K562 (cell line): ENCODE results near the gene ZDHHC20. TPM values are rescaled to one million over a fixed set of nuclear protein-coding genes. Genes with fewer than 3 reads are reported as not detected.

Source experiments
- ATAC-seq: fragments of 200-7000 bp; cut with Tn5 transposase; 3 replicates; pipeline ENCODE4 v1.9.1; 2020; ENCODE audit warnings: moderate library complexity
- BruUV-seq: library from RNA; stranded (reverse); fragments of 400-500 nt; replicated peaks from 2 replicates; lab custom pipeline; 2021; lab: Mats Ljungman, UMichigan
- CTCF ChIA-PET: fragments of 300-600 bp; formaldehyde crosslinking; extraction: SDS; loops from one replicate; lab custom pipeline; 2021; ENCODE audit warnings: low intra/inter-chr PET ratio; lab: Yijun Ruan, JAX
- POLR2A ChIA-PET: fragments of 300-600, 350-650 bp; sonication (Branson Sonifier 250); formaldehyde crosslinking; extraction: SDS; loops from one replicate; lab custom pipeline; 2021; ENCODE audit warnings: antibody characterized with exemption, inconsistent platforms; lab: Yijun Ruan, JAX
- DNase-seq, 4 experiments: peaks; one replicate each; pipeline versions ENCODE4 v3.0.0 to v3.0.0-alpha.2; 2011 to 2018; ENCODE audit warnings: low spot score in 3 of 4, mixed read lengths in 3 of 4; ENCODE audit errors: extremely low read depth in 1 of 4
- FAIRE-seq: peaks from 2 replicates; lab custom pipeline; 2011; peaks lifted over from hg19 to GRCh38; lab: Jason Lieb, UNC
- H2AFZ ChIP-seq: 2 replicates; pipeline ENCODE4 v1.6.0; 2011; ENCODE audit warnings: low read depth, low read length, control low read depth, inconsistent platforms
- H3K27ac ChIP-seq: fragments of 200-600 bp; 3 replicates; pipeline ENCODE4 v1.8.0; 2011; ENCODE audit warnings: low read depth, mild to moderate bottlenecking, control low read depth, inconsistent platforms, low read length, moderate library complexity, mixed read lengths; ENCODE audit errors: extremely low read depth
- H3K27me3 ChIP-seq, 2 experiments: fragments of 300-600 bp in 1 of 2; 2 replicates in 1 of 2; 3 replicates in 1 of 2; pipeline versions ENCODE4 v1.6.0 to v1.8.0; 2011; ENCODE audit warnings: inconsistent platforms in 2 of 2, low read length in 2 of 2, mild to moderate bottlenecking in 1 of 2, mixed read lengths in 1 of 2, moderate library complexity in 1 of 2; ENCODE audit not compliant: control insufficient read depth in 2 of 2, insufficient read depth in 2 of 2
- H3K36me3 ChIP-seq: fragments of 300-600 bp; 3 replicates; pipeline ENCODE4 v1.8.0; 2011; ENCODE audit warnings: mild to moderate bottlenecking, low read length, inconsistent platforms; ENCODE audit not compliant: control insufficient read depth, insufficient read depth
- H3K4me1 ChIP-seq, 2 experiments: fragments of 200-600 bp in 1 of 2; replicated peaks in 1 of 2; 2 replicates in 1 of 2; 3 replicates in 1 of 2; pipeline versions ENCODE4 v1.5.1 to v1.8.0; 2011; ENCODE audit warnings: inconsistent platforms in 2 of 2, low read length in 2 of 2, mild to moderate bottlenecking in 1 of 2, mixed read lengths in 1 of 2, moderate library complexity in 1 of 2; ENCODE audit not compliant: control insufficient read depth in 2 of 2, insufficient read depth in 2 of 2
- H3K4me2 ChIP-seq: 2 replicates; pipeline ENCODE4 v1.6.1; 2011; ENCODE audit warnings: low read length, control low read depth, inconsistent platforms, mixed read lengths; ENCODE audit not compliant: insufficient read depth
- H3K4me3 ChIP-seq: fragments of 200-600 bp; sonication (generic), shearing (Covaris generic); 2 replicates; pipeline ENCODE4 v1.5.1; 2016; ENCODE audit warnings: control low read depth, inconsistent platforms
- H3K79me2 ChIP-seq: fragments of 200-600 bp; 3 replicates; pipeline ENCODE4 v1.8.0; 2011; ENCODE audit warnings: low read length, inconsistent platforms; ENCODE audit not compliant: control insufficient read depth, insufficient read depth
- H3K9ac ChIP-seq, 2 experiments: 2 replicates each; pipeline versions ENCODE4 v1.6.0 to v1.6.1; 2011; ENCODE audit warnings: low read depth in 2 of 2, low read length in 2 of 2, control low read depth in 1 of 2, inconsistent platforms in 1 of 2, mild to moderate bottlenecking in 1 of 2, mixed read lengths in 1 of 2; ENCODE audit not compliant: insufficient read depth in 1 of 2
- H3K9me1 ChIP-seq: one replicate; pipeline ENCODE4 v1.6.0; 2011; ENCODE audit warnings: inconsistent platforms, mild to moderate bottlenecking, low read length, moderate library complexity; ENCODE audit not compliant: control insufficient read depth, insufficient read depth
- H3K9me3 ChIP-seq: replicated peaks from 2 replicates; pipeline ENCODE4 v1.5.1; 2011; ENCODE audit warnings: low read depth, low read length, inconsistent platforms; ENCODE audit not compliant: control insufficient read depth, insufficient read depth
- H4K20me1 ChIP-seq: replicated peaks from 2 replicates; pipeline ENCODE4 v1.6.1; 2011; ENCODE audit warnings: low read length, inconsistent platforms, mixed read lengths; ENCODE audit not compliant: control insufficient read depth, insufficient read depth
- ADNP ChIP-seq: fragments of 200-800 bp; sonication (Bioruptor generic); IDR thresholded peaks from 2 replicates; pipeline ENCODE4 v1.6.1; 2016; ENCODE audit warnings: missing genetic modification characterization, missing compliant biosample characterization
- CBX8 ChIP-seq: fragments of 200-600 bp; sonication (generic); IDR thresholded peaks from 2 replicates; pipeline ENCODE4 v1.6.1; 2012; ENCODE audit warnings: borderline replicate concordance, mixed run types, low read depth, mild to moderate bottlenecking, moderate library complexity, mixed read lengths, low read length, control low read depth, inconsistent platforms; ENCODE audit not compliant: poor library complexity, severe bottlenecking; ENCODE audit errors: extremely low read depth
- CCNT2 ChIP-seq: IDR thresholded peaks from 2 replicates; pipeline ENCODE4 v1.6.1; 2011; ENCODE audit warnings: borderline replicate concordance, low read depth, mild to moderate bottlenecking, moderate library complexity, mixed read lengths, low read length; ENCODE audit not compliant: insufficient read length; ENCODE audit errors: extremely low read depth
- CREB1 ChIP-seq, 2 experiments: sonication (generic) in 1 of 2; formaldehyde crosslinking in 1 of 2; IDR thresholded peaks; 2 replicates each; pipeline versions ENCODE4 v1.6.1 to v1.8.0; 2012 to 2022; ENCODE audit warnings: inconsistent platforms in 1 of 2, mild to moderate bottlenecking in 1 of 2, missing genetic modification reagents in 1 of 2, moderate library complexity in 1 of 2
- FOXA3 ChIP-seq, 2 experiments: fragments of 450-650 bp in 1 of 2; sonication (generic) in 1 of 2; formaldehyde crosslinking; IDR thresholded peaks in 1 of 2; conservative IDR thresholded peaks in 1 of 2; 2 replicates each; pipeline versions ENCODE4 v1.4.0 to v1.8.0; 2020 to 2022; ENCODE audit warnings: mild to moderate bottlenecking in 2 of 2, missing genetic modification reagents in 1 of 2
- MYC ChIP-seq, 2 experiments: fragments of 250-450 bp in 1 of 2; sonication (Bioruptor Pico) in 1 of 2; IDR thresholded peaks; 2 replicates each; pipeline versions ENCODE4 v1.5.1 to v1.6.1; 2012 to 2021; ENCODE audit warnings: low read depth in 2 of 2, borderline replicate concordance in 1 of 2, improper control_type of control experiment in 1 of 2, low read length in 1 of 2, mild to moderate bottlenecking in 1 of 2, moderate library complexity in 1 of 2
- PHF20 ChIP-seq: fragments of 450-650 bp; IDR thresholded peaks from 2 replicates; pipeline ENCODE4 v1.6.1; 2018; ENCODE audit not compliant: partially characterized antibody
- PHTF2 ChIP-seq: fragments of 250-450 bp; sonication (Bioruptor Pico); IDR thresholded peaks from 2 replicates; pipeline ENCODE4 v1.5.0; 2021; ENCODE audit warnings: mild to moderate bottlenecking
- RBM17 ChIP-seq: fragments of 200-400 bp; formaldehyde crosslinking; IDR thresholded peaks from 2 replicates; pipeline ENCODE4 v1.6.1; 2017; ENCODE audit warnings: low read depth, mild to moderate bottlenecking, low read length, borderline replicate concordance
- ZFX ChIP-seq: sonication (generic); formaldehyde crosslinking; IDR thresholded peaks from 2 replicates; pipeline ENCODE4 v1.8.0; 2022; ENCODE audit warnings: mild to moderate bottlenecking, missing genetic modification reagents, moderate library complexity
- ZNF133 ChIP-seq: fragments of 250-450 bp; sonication (Bioruptor Pico); IDR thresholded peaks from 2 replicates; pipeline ENCODE4 v1.4.0; 2020; ENCODE audit warnings: mild to moderate bottlenecking
- ZNF408 ChIP-seq: fragments of 250-450 bp; sonication (Bioruptor Pico); IDR thresholded peaks from 2 replicates; pipeline ENCODE4 v1.4.0; 2020; ENCODE audit warnings: low read depth, mild to moderate bottlenecking, moderate library complexity
- WGBS: fragments of 100-300 bp; shearing (Covaris generic); methylation state at CpG from one replicate; pipeline ENCODE4 v1.1.6; 2016; ENCODE audit warnings: low coverage, mixed read lengths; ENCODE audit not compliant: insufficient coverage; ENCODE audit errors: missing lambda C conversion rate; 5-methylcytosine and 5-hydroxymethylcytosine counted together
- in situ Hi-C: fragments of 300-500 bp; cut with MboI; formaldehyde crosslinking; loops from 4 replicates; pipeline ENCODE4 v1.15.0; 2018; ENCODE audit warnings: inconsistent platforms, mixed read lengths
- intact Hi-C: fragments of 100-400 bp; cut with micrococcal nuclease; formaldehyde crosslinking; loops from 2 replicates; pipeline ENCODE4 v1.14.2; 2022
- polyA plus RNA-seq, 8 experiments: library from polyadenylated mRNA; depleted of rRNA in 4 of 8; stranded (reverse) in 5 of 8; unstranded in 3 of 8; fragments of >200 nt; fragmentation: Nextera tagmentation in 2 of 8; fragmentation: Illumina TruSeq in 1 of 8; extraction: Ambion mirVana in 2 of 8; extraction: Trizol in 1 of 8; gene quantifications; 2 replicates each; pipeline versions ENCODE4 v1.2.1 to v1.2.3, GENCODE V29; 2011 to 2014; ENCODE audit warnings: inconsistent platforms in 1 of 8, missing spikeins in 1 of 8
- total RNA-seq, 7 experiments: library from RNA; depleted of rRNA in 6 of 7; stranded (reverse); fragments of >200 nt in 6 of 7; fragmentation: Illumina TruSeq in 2 of 7; extraction: Trizol in 2 of 7; gene quantifications; 2 replicates each; pipeline versions ENCODE4 v1.2.1 to v1.2.3, GENCODE V29; 2011 to 2021; ENCODE audit warnings: low replicate concordance in 1 of 7
- TF ChIP-seq, protein P1 (sequence below): fragments of 450-650 bp; IDR thresholded peaks from 2 replicates; pipeline ENCODE4 v1.6.1; 2016; ENCODE audit warnings: low read depth, mild to moderate bottlenecking, moderate library complexity
- TF ChIP-seq, protein P2 (sequence below): sonication (generic); formaldehyde crosslinking; IDR thresholded peaks from 2 replicates; pipeline ENCODE4 v1.8.0; 2023; ENCODE audit warnings: missing genetic modification reagents, mild to moderate bottlenecking, borderline replicate concordance

The ZDHHC20 gene
- total and polyA plus RNA-seq, 9 of the 15 experiments (the other 6 are each of a cell fraction or from before 2014, with no cell fraction given), result 2.7 to 20.9 (median 15.8) TPM

DNA sequence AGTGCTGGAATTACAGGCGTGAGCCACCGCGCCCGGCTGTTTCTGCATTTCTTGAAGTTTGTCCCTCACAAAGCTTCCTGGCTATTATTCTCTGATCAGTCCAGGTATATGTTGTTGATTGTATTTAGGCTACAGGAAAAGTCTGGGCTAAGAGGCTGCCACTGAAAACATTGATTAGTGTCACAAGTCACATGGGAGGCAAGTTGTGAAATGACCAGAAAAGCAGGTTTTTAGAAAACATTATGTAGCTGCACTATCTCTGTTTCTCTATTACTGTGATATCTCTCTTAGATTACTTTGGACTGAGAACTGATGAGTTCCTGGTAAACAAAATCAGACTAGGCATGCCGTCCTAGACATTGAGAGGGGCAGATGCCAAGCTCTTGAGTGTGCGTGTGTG lies 16.0 kb upstream of the ZDHHC20 start:
- H3K36me3 ChIP-seq, result no peaks in the 10 kb centered on the region
- BruUV-seq, result no TSS peak
- 46% methylated on average over 6 of the region's 6 CpGs for WGBS
- no peaks in the 10 kb centered on the region for H4K20me1 ChIP-seq
- intact Hi-C loops (loop anchor here (5.0 to 10.0 kb wide), 3 partner anchors 128 to 983 kb away; no protein-coding TSS in a partner anchor), in situ Hi-C loops (loop anchor here (25.0 kb wide), 1 partner anchor 1312 kb away; no protein-coding TSS in a partner anchor)
- H3K9me1 ChIP-seq, result no peaks in the 10 kb centered on the region
- no peak overlapping the region for H3K4me2 ChIP-seq
- no peaks in the 10 kb centered on the region for H3K9me3 ChIP-seq
- no peaks in the 10 kb centered on the region for H3K79me2 ChIP-seq
- H3K4me3 ChIP-seq, result no peak overlapping the region
- ATAC-seq (no peak), FAIRE-seq (no peak), DNase-seq (no peak)
- POLR2A ChIA-PET, result no interaction called here
- CTCF ChIA-PET, result no interaction called here
- H3K27ac ChIP-seq, result no peak overlapping the region
- no peaks in the 10 kb centered on the region for H3K4me1 ChIP-seq
- H3K27me3 ChIP-seq, result no peaks in the 10 kb centered on the region
- H3K9ac ChIP-seq, result no peak overlapping the region
- H2AFZ ChIP-seq, result no peak overlapping the region
- TF ChIP-seq PHF20 (no peak), PHTF2 (CRISPR knock-in tag) (no peak), MYC (IDR thresholded peaks at IDR 0.05; ENCODE audit: low read depth, low read length) (no peak), MYC (CRISPR knock-in tag; IDR thresholded peaks at IDR 0.05; ENCODE audit: borderline replicate concordance, low read depth) (no peak), ZNF133 (CRISPR knock-in tag) (no peak), RBM17 (no peak), CCNT2 (no peak), ZNF408 (CRISPR knock-in tag) (no peak), ADNP (tag) (no peak), CREB1 (IDR thresholded peaks at IDR 0.05) (no peak), CREB1 (CRISPR knock-in tag; IDR thresholded peaks at IDR 0.05) (no peak), CBX8 (no peak), ZFX (CRISPR knock-in tag) (no peak), FOXA3 (CRISPR knock-in tag; conservative IDR thresholded peaks at IDR 0.05 in 1 of 2, IDR thresholded peaks at IDR 0.05 in 1 of 2) (no peak)
- TF ChIP-seq, protein P1, sequence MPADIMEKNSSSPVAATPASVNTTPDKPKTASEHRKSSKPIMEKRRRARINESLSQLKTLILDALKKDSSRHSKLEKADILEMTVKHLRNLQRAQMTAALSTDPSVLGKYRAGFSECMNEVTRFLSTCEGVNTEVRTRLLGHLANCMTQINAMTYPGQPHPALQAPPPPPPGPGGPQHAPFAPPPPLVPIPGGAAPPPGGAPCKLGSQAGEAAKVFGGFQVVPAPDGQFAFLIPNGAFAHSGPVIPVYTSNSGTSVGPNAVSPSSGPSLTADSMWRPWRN, result no peak
- TF ChIP-seq, protein P2, sequence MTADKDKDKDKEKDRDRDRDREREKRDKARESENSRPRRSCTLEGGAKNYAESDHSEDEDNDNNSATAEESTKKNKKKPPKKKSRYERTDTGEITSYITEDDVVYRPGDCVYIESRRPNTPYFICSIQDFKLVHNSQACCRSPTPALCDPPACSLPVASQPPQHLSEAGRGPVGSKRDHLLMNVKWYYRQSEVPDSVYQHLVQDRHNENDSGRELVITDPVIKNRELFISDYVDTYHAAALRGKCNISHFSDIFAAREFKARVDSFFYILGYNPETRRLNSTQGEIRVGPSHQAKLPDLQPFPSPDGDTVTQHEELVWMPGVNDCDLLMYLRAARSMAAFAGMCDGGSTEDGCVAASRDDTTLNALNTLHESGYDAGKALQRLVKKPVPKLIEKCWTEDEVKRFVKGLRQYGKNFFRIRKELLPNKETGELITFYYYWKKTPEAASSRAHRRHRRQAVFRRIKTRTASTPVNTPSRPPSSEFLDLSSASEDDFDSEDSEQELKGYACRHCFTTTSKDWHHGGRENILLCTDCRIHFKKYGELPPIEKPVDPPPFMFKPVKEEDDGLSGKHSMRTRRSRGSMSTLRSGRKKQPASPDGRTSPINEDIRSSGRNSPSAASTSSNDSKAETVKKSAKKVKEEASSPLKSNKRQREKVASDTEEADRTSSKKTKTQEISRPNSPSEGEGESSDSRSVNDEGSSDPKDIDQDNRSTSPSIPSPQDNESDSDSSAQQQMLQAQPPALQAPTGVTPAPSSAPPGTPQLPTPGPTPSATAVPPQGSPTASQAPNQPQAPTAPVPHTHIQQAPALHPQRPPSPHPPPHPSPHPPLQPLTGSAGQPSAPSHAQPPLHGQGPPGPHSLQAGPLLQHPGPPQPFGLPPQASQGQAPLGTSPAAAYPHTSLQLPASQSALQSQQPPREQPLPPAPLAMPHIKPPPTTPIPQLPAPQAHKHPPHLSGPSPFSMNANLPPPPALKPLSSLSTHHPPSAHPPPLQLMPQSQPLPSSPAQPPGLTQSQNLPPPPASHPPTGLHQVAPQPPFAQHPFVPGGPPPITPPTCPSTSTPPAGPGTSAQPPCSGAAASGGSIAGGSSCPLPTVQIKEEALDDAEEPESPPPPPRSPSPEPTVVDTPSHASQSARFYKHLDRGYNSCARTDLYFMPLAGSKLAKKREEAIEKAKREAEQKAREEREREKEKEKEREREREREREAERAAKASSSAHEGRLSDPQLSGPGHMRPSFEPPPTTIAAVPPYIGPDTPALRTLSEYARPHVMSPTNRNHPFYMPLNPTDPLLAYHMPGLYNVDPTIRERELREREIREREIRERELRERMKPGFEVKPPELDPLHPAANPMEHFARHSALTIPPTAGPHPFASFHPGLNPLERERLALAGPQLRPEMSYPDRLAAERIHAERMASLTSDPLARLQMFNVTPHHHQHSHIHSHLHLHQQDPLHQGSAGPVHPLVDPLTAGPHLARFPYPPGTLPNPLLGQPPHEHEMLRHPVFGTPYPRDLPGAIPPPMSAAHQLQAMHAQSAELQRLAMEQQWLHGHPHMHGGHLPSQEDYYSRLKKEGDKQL, result no peak
